ACC112 (cell line): ENCODE results near the gene PDLIM1.
"Not testable (repeated sequence)": the region's sequence is repeated elsewhere in the genome, so short reads cannot be mapped to it uniquely, and the experiment has no call there.

Experiments
- H2AFZ ChIP-seq: fragments of 200-600 bp; sonication (generic); one replicate; pipeline ENCODE4 v1.6.0; 2017; ENCODE audit warnings: antibody characterized with exemption, low read length; ENCODE audit not compliant: unreplicated experiment
- H3K27ac ChIP-seq: fragments of 200-600 bp; sonication (generic); 2 replicates; pipeline ENCODE4 v1.5.1; 2014; ENCODE audit warnings: low read depth, mild to moderate bottlenecking, antibody characterized with exemption, low read length, moderate library complexity
- H3K27me3 ChIP-seq: fragments of 200-600 bp; sonication (generic); 2 replicates; pipeline ENCODE4 v1.6.1; 2014; ENCODE audit warnings: mild to moderate bottlenecking, antibody characterized with exemption, low read length, moderate library complexity, mixed read lengths; ENCODE audit not compliant: insufficient read depth
- H3K36me3 ChIP-seq: fragments of 200-600 bp; sonication (generic); 2 replicates; pipeline ENCODE4 v1.6.1; 2016; ENCODE audit warnings: mild to moderate bottlenecking, antibody characterized with exemption, low read length, moderate library complexity, mixed read lengths; ENCODE audit not compliant: insufficient read depth
- H3K4me1 ChIP-seq: fragments of 200-600 bp; sonication (generic); one replicate; pipeline ENCODE4 v1.6.1; 2016; ENCODE audit warnings: low read length, mixed read lengths; ENCODE audit not compliant: insufficient read depth, unreplicated experiment, control insufficient read depth
- H3K4me3 ChIP-seq: fragments of 200-600 bp; sonication (generic); 2 replicates; pipeline ENCODE4 v1.5.1; 2014; ENCODE audit warnings: mild to moderate bottlenecking, low read depth, low read length
- H3K79me2 ChIP-seq: fragments of 200-600 bp; sonication (generic); one replicate; pipeline ENCODE4 v1.6.0; 2016; ENCODE audit warnings: low read length; ENCODE audit not compliant: control insufficient read depth, unreplicated experiment, insufficient read depth

The PDLIM1 gene

GRCh38 chr10:95202865-95203264, 87.9 kb downstream of the PDLIM1 start:
- H3K27ac ChIP-seq, H3K4me1 ChIP-seq, H2AFZ ChIP-seq, H3K36me3 ChIP-seq, H3K4me3 ChIP-seq, H3K27me3 ChIP-seq, H3K79me2 ChIP-seq: not testable (repeated sequence)

- Histone ChIP-seq H2AFZ (no peak overlapping the region), H3K4me3 (no peak overlapping the region), H3K4me1 (no peaks in the 10 kb centered on the region), H3K27me3 (no peaks in the 10 kb centered on the region), H3K79me2 (no peaks in the 10 kb centered on the region), H3K36me3 (no peaks in the 10 kb centered on the region), H3K27ac (no peak overlapping the region)
Observed at GRCh38 chr10:95201736-95202135, 89.1 kb downstream of the PDLIM1 start.

GRCh38 chr10:95196046-95196445, 94.8 kb downstream of the PDLIM1 start:
- H3K36me3 ChIP-seq: no peaks in the 10 kb centered on the region
- no peaks in the 10 kb centered on the region for H3K4me1 ChIP-seq
- H3K27me3 ChIP-seq: peaks cover 16% of the 10 kb centered on the region; the same call in 1 of the 2 replicates
- no peak overlapping the region for H3K27ac ChIP-seq
- no peak overlapping the region for H2AFZ ChIP-seq
- H3K79me2 ChIP-seq: no peaks in the 10 kb centered on the region
- H3K4me3 ChIP-seq: no peak overlapping the region

- Histone ChIP-seq H3K36me3 (no peaks in the 10 kb centered on the region), H3K27me3 (peaks cover 16% of the 10 kb centered on the region; the same call in 1 of the 2 replicates), H3K27ac (no peak within 1 kb of the TSS), H2AFZ (no peak within 1 kb of the TSS), H3K4me1 (no peaks in the 10 kb centered on the region), H3K4me3 (no peak within 1 kb of the TSS), H3K79me2 (no peaks in the 10 kb centered on the region)
Observed at GRCh38 chr10:95193944-95194343, 96.9 kb downstream of the PDLIM1 start, which contains the start of gene ACSM6. ACSM6 (plus strand) TSS chr10:95194238; CDS start chr10:95194486, 248 bp downstream.

GRCh38 chr10:95188593-95188992, 102.2 kb downstream of the PDLIM1 start:
- Histone ChIP-seq H2AFZ (no peak overlapping the region), H3K4me1 (no peaks in the 10 kb centered on the region), H3K79me2 (no peaks in the 10 kb centered on the region), H3K27ac (no peak overlapping the region), H3K4me3 (no peak overlapping the region), H3K36me3 (no peaks in the 10 kb centered on the region), H3K27me3 (peaks cover 38% of the 10 kb centered on the region)

- Histone ChIP-seq H3K27me3 (peaks cover 42% of the 10 kb centered on the region), H2AFZ (no peak overlapping the region), H3K79me2 (no peaks in the 10 kb centered on the region), H3K4me3 (no peak overlapping the region), H3K27ac (no peak overlapping the region), H3K36me3 (no peaks in the 10 kb centered on the region), H3K4me1 (peaks cover 4% of the 10 kb centered on the region)
Observed at GRCh38 chr10:95187617-95188016, 103.2 kb downstream of the PDLIM1 start.
